Neural progenitor cell (in vitro differentiated cells): ENCODE data around the gene IDUA. TPM values are rescaled to one million over a fixed set of nuclear protein-coding genes. Genes with fewer than 3 reads are reported as not detected.
A peak's percentile ranks its signal among the peaks of the same experiment; 100 is the strongest.

Source experiments
- DNase-seq: peaks from one replicate; pipeline ENCODE4 v3.0.0-alpha.2; 2016; ENCODE audit warnings: low spot score
- H2AFZ ChIP-seq: fragments of 200-600 bp; sonication (generic); replicated peaks from 2 replicates; pipeline ENCODE4 v1.6.1; 2016; ENCODE audit warnings: antibody characterized with exemption
- H3F3A ChIP-seq: fragments of 200-600 bp; sonication (generic); 2 replicates; pipeline ENCODE4 v1.6.1; 2016; ENCODE audit warnings: antibody characterized with exemption, low read depth
- H3K27ac ChIP-seq: fragments of 200-600 bp; sonication (generic); 2 replicates; pipeline ENCODE4 v1.5.1; 2016; ENCODE audit warnings: mild to moderate bottlenecking
- H3K27me3 ChIP-seq: fragments of 200-600 bp; sonication (generic); 2 replicates; pipeline ENCODE4 v1.6.1; 2016; ENCODE audit warnings: mild to moderate bottlenecking, moderate library complexity
- H3K36me3 ChIP-seq: fragments of 200-600 bp; sonication (generic); 2 replicates; pipeline ENCODE4 v1.5.1; 2016
- H3K4me1 ChIP-seq: fragments of 200-600 bp; sonication (generic); 2 replicates; pipeline ENCODE4 v1.6.1; 2016; ENCODE audit warnings: mixed run types
- H3K4me2 ChIP-seq: fragments of 200-600 bp; sonication (generic); 2 replicates; pipeline ENCODE4 v1.6.1; 2016
- H3K4me3 ChIP-seq: fragments of 200-600 bp; sonication (generic); 2 replicates; pipeline ENCODE4 v1.5.1; 2016
- H3K79me2 ChIP-seq: fragments of 200-600 bp; sonication (generic); 2 replicates; pipeline ENCODE4 v1.6.1; 2016; ENCODE audit warnings: low read depth
- H3K9ac ChIP-seq: fragments of 200-600 bp; sonication (generic); 2 replicates; pipeline ENCODE4 v1.6.1; 2016
- H3K9me3 ChIP-seq: fragments of 200-600 bp; sonication (generic); 2 replicates; pipeline ENCODE4 v1.5.1; 2016; ENCODE audit warnings: low read depth
- H4K20me1 ChIP-seq: fragments of 200-600 bp; sonication (generic); 2 replicates; pipeline ENCODE4 v1.6.1; 2016; ENCODE audit warnings: low read depth
- H3K27ac Mint-ChIP-seq: 3 replicates; pipeline ENCODE4 v1.8.0; 2021; ENCODE audit warnings: mixed read lengths
- H3K27me3 Mint-ChIP-seq: 2 replicates; pipeline ENCODE4 v1.8.0; 2022; ENCODE audit warnings: low read depth, mild to moderate bottlenecking, inconsistent platforms, moderate library complexity, mixed read lengths; ENCODE audit not compliant: insufficient read depth
- H3K36me3 Mint-ChIP-seq: 3 replicates; pipeline ENCODE4 v1.8.0; 2021; ENCODE audit warnings: mixed read lengths
- H3K4me1 Mint-ChIP-seq: 3 replicates; pipeline ENCODE4 v1.8.0; 2021; ENCODE audit warnings: mixed read lengths
- H3K4me3 Mint-ChIP-seq: 3 replicates; pipeline ENCODE4 v1.8.0; 2021; ENCODE audit warnings: mild to moderate bottlenecking, moderate library complexity, mixed read lengths
- H3K9me3 Mint-ChIP-seq: 3 replicates; pipeline ENCODE4 v1.8.0; 2020; ENCODE audit warnings: mixed read lengths
- CTCF ChIP-seq: fragments of 200-600 bp; sonication (generic); IDR thresholded peaks from 2 replicates; pipeline ENCODE4 v1.5.1; 2017; ENCODE audit warnings: antibody characterized with exemption, mild to moderate bottlenecking
- EZH2 ChIP-seq: fragments of 200-600 bp; sonication (generic); IDR thresholded peaks from 2 replicates; pipeline ENCODE4 v1.6.1; 2017; ENCODE audit warnings: antibody characterized with exemption, mild to moderate bottlenecking, moderate library complexity
- EZH2phosphoT487 ChIP-seq: fragments of 200-600 bp; sonication (generic); IDR thresholded peaks from 2 replicates; pipeline ENCODE4 v1.6.1; 2017; ENCODE audit warnings: antibody characterized with exemption
- total RNA-seq: library from RNA; depleted of rRNA; stranded (reverse); fragments of >200 nt; gene quantifications from 2 replicates; pipeline ENCODE4 v1.2.3, GENCODE V29; 2015; ENCODE audit warnings: low replicate concordance

IDUA gene
- total RNA-seq, 1 donor from 2014 or later, result 0.47 TPM

DNA sequence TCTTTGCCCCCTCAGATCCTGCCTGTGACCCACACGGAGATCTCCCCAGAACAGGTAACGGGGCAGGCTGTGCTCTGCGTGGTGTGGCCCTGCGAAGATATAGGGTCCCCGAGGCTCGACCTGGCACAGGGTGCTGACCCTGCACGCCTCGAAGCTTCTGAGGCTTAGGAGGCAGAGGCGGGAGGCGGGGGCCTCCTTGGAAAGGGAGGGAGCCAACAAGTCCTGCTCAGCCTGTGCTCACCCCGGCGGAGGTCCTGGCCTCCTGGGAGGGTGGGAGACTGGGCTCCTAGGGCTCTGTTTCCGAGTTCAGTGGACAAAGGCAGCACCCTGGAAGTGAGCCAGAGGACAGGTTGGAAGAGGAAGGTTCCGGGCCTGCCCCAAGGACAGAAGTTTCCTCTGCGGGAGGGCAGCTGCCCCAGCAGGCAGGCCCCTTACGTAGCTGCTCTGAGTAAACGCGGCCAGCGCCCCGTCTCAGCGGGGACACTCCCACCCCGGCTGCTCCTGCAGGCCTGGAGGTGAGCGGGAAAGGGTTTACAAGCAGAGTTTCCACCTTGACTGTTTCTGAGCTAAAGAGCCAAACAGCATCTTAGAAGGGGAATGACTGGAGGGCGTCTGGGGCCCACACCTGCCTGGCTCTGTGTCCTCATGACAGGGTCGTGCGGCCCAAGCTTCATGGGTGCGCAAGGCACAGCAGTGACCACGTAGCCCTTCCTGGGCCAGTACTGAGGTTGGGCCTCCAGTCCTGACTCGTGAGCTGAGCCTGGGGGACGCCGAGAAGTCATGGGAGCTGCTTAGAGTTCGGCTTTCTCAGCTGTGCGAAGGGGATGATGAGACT lies 38.5 kb upstream of the IDUA start:
- no peak for DNase-seq
- no peaks in the 10 kb centered on the region for H3K36me3 Mint-ChIP-seq

DNA sequence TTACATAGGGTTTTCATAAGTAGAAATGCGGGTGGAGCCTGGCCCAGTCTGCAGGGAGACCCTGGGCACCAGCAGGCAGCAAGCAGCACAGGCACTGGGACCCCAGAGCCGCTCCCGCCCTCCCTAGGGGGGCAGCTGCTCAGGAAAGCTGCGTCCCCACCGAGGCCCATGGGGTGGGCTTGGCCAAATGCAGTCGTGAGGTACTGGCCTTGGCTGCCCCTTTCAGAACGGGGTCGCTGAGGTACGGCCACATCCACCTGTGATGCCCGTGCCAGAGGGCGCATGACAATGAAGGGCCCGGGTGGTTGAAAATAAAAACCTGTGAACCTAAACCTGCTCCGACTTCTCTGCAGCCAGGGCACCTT lies 37.9 kb upstream of the IDUA start:
- TF ChIP-seq CTCF (no peak), EZH2 (no peak), EZH2phosphoT487 (no peak)
- Histone ChIP-seq H3K27ac (no peak overlapping the region), H3K4me3 (no peak overlapping the region), H3K4me1 (peaks cover 16% of the 10 kb centered on the region), H3F3A (peaks cover 4% of the 10 kb centered on the region), H4K20me1 (no peaks in the 10 kb centered on the region), H3K9ac (no peak overlapping the region), H3K79me2 (no peaks in the 10 kb centered on the region), H3K9me3 (no peaks in the 10 kb centered on the region), H3K27me3 (peaks cover 6% of the 10 kb centered on the region), H2AFZ (no peak overlapping the region), H3K36me3 (no peaks in the 10 kb centered on the region), H3K4me2 (no peak overlapping the region)
- no peak overlapping the region for H3K4me3 Mint-ChIP-seq
- peaks cover 3% of the 10 kb centered on the region for H3K27me3 Mint-ChIP-seq
- H3K27ac Mint-ChIP-seq, result no peak overlapping the region
- H3K4me1 Mint-ChIP-seq, result peaks cover 14% of the 10 kb centered on the region
- no peak for DNase-seq
- no peaks in the 10 kb centered on the region for H3K9me3 Mint-ChIP-seq
- no peaks in the 10 kb centered on the region for H3K36me3 Mint-ChIP-seq

More for the DNA sequence above, 38.5 kb upstream of the IDUA start:
- Histone ChIP-seq H3F3A (peaks cover 4% of the 10 kb centered on the region), H3K9me3 (no peaks in the 10 kb centered on the region), H3K27ac (no peak overlapping the region), H4K20me1 (no peaks in the 10 kb centered on the region), H3K79me2 (no peaks in the 10 kb centered on the region), H3K4me1 (peaks cover 16% of the 10 kb centered on the region), H3K36me3 (no peaks in the 10 kb centered on the region), H3K4me3 (no peak overlapping the region), H3K27me3 (peaks cover 6% of the 10 kb centered on the region), H3K9ac (peak overlapping the region; percentile 20), H3K4me2 (no peak overlapping the region), H2AFZ (no peak overlapping the region)
- Mint-ChIP-seq H3K9me3 (no peaks in the 10 kb centered on the region), H3K4me3 (no peak overlapping the region), H3K27me3 (peaks cover 3% of the 10 kb centered on the region), H3K4me1 (peaks cover 14% of the 10 kb centered on the region), H3K27ac (no peak overlapping the region)
- no peak for TF ChIP-seq EZH2
- no peak for TF ChIP-seq CTCF
- no peak for TF ChIP-seq EZH2phosphoT487

GRCh38 chr4:949656-950055 lies 37.2 kb upstream of the IDUA start:
- Histone ChIP-seq H3F3A (peaks cover 4% of the 10 kb centered on the region), H4K20me1 (no peaks in the 10 kb centered on the region), H2AFZ (no peak overlapping the region), H3K9me3 (no peaks in the 10 kb centered on the region), H3K4me2 (no peak overlapping the region), H3K4me3 (no peak overlapping the region), H3K9ac (no peak overlapping the region), H3K27ac (no peak overlapping the region), H3K36me3 (no peaks in the 10 kb centered on the region), H3K4me1 (peaks cover 15% of the 10 kb centered on the region), H3K79me2 (no peaks in the 10 kb centered on the region), H3K27me3 (peaks cover under 1% of the 10 kb centered on the region)
- Mint-ChIP-seq H3K27ac (no peak overlapping the region), H3K4me3 (no peak overlapping the region), H3K4me1 (peaks cover 14% of the 10 kb centered on the region), H3K9me3 (no peaks in the 10 kb centered on the region), H3K36me3 (peaks cover 2% of the 10 kb centered on the region), H3K27me3 (peaks cover 3% of the 10 kb centered on the region)
- DNase-seq, result no peak
- TF ChIP-seq CTCF (no peak), EZH2 (no peak), EZH2phosphoT487 (no peak)
